HG03558 (cell line): Measurements from ENCODE around the gene PLXNA3.
"Not testable (repeated sequence)": the region's sequence is repeated elsewhere in the genome, so short reads cannot be mapped to it uniquely, and the experiment has no call there.

Experiments
- ATAC-seq: cut with Tn5 transposase; IDR thresholded peaks from one replicate; pipeline ENCODE4 v1.9.1; 2021; ENCODE audit warnings: moderate number of reproducible peaks; ENCODE audit not compliant: unreplicated experiment; ENCODE audit errors: extremely low read depth

PLXNA3 gene

GRCh38 chrX:154490414-154491083 is 32.5 kb downstream of the PLXNA3 start, which contains the start of gene SLC10A3:
SLC10A3 (minus strand) TSS chrX:154490629; CDS start chrX:154488940, 1,689 bp downstream.
- peak; percentile 53 for ATAC-seq

- ATAC-seq = no peak
Measured at GRCh38 chrX:154494715-154495114, 36.6 kb downstream of the PLXNA3 start.

DNA sequence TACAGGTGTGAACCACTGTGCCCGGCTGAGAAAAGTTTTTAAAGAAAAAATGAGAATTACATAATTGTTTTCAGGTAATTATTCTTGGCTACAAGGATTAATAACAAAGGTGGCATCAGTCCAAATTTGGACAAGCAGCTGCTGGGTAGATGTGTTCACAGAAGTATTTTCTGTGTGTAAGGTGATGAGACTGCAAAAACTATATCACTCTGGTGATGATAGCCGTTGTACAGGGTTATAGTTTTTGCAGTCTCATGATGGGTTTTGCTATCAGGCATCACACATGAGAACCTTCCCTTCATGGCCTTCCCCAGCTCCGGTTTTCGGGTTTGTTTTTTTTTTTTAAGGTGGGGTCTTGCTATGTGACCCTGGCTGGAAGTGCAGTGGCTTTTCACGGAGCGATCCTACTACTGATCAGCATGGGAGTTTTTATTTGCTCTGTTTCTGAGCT is 37.4 kb downstream of the PLXNA3 start:
- no peak for ATAC-seq

DNA sequence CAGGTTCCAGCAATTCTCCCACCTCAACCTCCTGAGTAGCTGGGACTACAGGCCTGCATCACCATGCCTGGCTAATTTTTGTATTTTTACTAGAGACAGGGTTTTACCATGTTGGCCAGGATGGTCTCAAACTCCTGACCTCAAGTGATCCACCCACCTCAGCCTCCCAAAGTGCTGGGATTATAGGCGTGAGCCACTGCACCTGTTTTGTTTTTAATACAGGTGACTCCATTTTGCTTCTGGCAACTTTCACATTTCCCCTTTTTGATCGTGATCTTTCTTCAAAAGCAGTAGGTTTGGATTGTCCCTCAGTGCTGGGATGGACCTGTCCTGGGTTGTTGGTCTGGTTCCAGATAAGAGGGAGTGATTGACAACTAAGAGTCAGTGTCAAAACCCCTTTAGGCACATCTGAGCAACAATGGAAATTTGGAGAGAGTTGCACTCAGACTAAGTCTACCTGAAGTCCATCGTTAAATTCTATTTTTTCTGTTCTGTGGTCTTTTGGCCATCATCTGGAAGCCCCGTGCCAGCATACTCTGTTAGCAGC is 38.6 kb downstream of the PLXNA3 start:
- not testable (repeated sequence) for ATAC-seq

DNA sequence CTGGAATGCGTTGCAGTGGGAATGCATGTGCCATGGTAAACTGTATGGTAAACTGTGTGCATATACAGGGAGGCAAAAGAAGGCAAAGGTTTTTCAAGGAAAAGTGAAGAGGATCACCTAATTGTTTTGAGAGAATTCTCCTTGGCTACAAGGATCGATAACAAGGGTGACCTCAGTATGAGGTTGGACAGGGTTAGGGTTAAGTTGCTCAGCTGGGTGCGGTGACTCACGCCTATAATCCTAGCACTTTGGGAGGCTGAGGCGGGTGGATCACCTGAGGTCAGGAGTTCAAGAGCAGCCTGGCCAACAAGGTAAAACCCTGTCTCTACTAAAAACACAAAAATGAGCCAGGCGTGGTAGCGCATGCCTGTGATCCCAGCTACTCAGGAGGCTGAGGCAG is 43.3 kb downstream of the PLXNA3 start:
- ATAC-seq = not testable (repeated sequence)

DNA sequence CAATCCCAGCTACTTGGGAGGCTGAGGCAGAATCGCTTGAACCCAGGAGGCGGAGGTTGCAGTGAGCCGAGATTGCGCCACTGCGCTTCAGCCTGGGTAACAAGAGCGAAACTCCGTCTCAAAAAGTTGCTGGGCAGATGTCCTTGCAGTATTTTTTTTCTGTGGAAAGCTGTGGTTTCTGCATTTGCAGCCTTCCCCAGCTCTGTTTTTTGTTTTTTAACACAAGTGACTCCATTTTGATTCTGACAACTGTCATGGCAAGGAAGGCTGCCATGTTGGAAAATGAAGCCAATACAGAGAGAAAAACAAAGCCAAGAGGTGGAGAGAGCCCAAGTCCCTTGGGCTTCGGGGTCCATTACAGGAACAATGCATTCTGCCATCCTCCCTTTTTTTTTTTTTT is 44.0 kb downstream of the PLXNA3 start:
- ATAC-seq = no peak

- no peak for ATAC-seq
Measured at GRCh38 chrX:154502989-154503388, 44.9 kb downstream of the PLXNA3 start.

- no peak for ATAC-seq
Measured at GRCh38 chrX:154505734-154506133, 47.7 kb downstream of the PLXNA3 start.

GRCh38 chrX:154506483-154507332 is 48.6 kb downstream of the PLXNA3 start:
- ATAC-seq = no peak

GRCh38 chrX:154507673-154508383 is 49.7 kb downstream of the PLXNA3 start:
- ATAC-seq = no peak

GRCh38 chrX:154508384-154508745 is 50.3 kb downstream of the PLXNA3 start:
- no peak for ATAC-seq

DNA sequence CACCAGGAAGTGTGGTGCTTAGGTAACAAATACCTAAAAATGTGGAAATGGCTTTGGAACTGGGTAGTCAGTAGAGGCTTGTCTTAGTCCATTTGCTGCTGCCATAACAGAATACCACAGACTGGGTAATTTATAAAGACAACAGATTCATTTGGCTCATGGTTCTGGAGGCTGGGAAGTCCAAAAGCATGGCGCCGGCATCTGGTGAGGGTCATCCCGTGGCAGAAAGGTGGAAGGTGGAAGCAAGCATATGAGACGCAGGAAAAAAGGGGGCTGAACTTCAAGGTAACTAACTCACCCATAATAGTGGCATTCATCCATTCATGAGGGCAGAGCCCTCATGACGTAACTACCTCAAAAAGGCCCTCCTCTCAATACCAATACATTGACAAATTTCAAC is 51.4 kb downstream of the PLXNA3 start:
- no peak for ATAC-seq

- no peak for ATAC-seq
Measured at GRCh38 chrX:154511761-154512160, 53.7 kb downstream of the PLXNA3 start.

GRCh38 chrX:154512879-154513553 is 54.9 kb downstream of the PLXNA3 start:
- ATAC-seq = no peak

- ATAC-seq = no peak
Measured at GRCh38 chrX:154513716-154514115, 55.6 kb downstream of the PLXNA3 start.

- no peak for ATAC-seq
Measured at GRCh38 chrX:154515090-154515965, 57.2 kb downstream of the PLXNA3 start.

DNA sequence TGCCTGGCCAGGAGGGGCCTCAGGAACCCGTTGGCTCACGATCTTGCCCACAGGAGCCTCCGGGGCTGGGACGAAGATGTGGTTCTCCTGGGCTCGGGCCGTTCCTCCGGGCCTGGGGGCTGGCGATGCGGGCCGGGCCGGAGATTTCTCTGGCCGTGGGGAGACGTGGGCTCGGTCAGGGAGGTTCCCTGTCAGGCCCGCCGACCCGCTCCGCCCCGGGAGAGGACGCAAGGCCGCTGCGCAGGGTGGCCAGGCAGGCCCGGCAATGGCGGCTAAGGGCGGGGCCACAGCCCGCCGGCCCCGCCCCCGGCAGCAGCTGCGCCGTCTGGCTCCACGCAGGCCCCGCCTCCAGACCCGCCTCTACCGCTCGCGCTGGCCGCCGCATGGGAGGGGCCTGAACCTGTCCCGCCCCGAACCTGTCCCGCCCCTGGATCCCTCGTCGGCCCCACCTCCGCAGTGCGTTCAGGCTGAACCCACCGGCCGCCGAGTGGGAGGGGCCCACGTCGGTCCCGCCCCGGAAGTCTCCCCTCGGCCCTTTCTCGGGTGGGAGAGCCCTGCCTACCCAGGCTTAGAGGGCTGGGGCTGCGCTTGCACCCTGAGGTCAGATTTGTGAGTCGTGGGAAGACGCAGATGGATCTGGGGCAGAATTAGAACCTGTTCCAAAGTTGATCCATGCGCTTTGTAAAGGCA is 58.0 kb downstream of the PLXNA3 start, which contains the start of gene FAM3A:
TSS of gene FAM3A (minus strand) at position 267 of the 690 bp plus-strand sequence. CDS start 460 bp downstream, outside the sequence.
- peak; percentile 60 for ATAC-seq

GRCh38 chrX:154516656-154517100 is 58.6 kb downstream of the PLXNA3 start:
- no peak for ATAC-seq
